Stimulated activated CD8-positive, alpha-beta memory T cell treated with anti-CD3 and anti-CD28 coated beads, Interleukin-4, amount 100 ng/mL, for 24 hours (primary cell): ENCODE data around the gene TMPRSS9.
"Not testable (repeated sequence)": the region's sequence is repeated elsewhere in the genome, so short reads cannot be mapped to it uniquely, and the experiment has no call there.

Experiments used
- DNase-seq: peaks from one replicate; pipeline ENCODE4 v3.0.0-alpha.2; 2020; ENCODE audit warnings: low read depth

TMPRSS9 gene

GRCh38 chr19:2342656-2343288, 17.3 kb upstream of the TMPRSS9 start:
- no peak for DNase-seq

- no peak for DNase-seq
These were observed 16.6 kb upstream of the TMPRSS9 start for GRCh38 chr19:2343289-2343982.

- no peak for DNase-seq
These were observed 15.6 kb upstream of the TMPRSS9 start for GRCh38 chr19:2344381-2344870.

DNA sequence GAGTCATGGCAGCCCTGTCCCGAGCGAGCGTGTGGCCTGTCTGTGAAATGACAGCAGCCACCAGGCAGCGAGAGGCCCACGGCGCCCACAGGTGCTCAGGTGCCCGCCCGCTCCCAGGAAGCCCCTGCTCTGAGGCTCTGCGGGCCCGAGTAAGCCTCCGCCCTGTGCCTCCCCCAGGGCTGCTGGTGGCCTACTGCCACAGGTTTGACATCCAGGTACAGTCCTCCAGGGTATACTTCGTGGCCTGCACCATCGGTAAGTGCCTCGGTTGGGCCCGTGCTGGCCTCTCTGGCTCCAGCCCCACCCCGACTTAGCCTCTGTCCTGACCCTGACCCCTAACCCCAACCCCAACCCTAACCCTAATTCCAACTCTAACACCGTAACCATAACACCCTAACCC, 15.0 kb upstream of the TMPRSS9 start:
- no peak for DNase-seq

- DNase-seq, result no peak
These were observed 14.0 kb upstream of the TMPRSS9 start for GRCh38 chr19:2345794-2346663.

DNA sequence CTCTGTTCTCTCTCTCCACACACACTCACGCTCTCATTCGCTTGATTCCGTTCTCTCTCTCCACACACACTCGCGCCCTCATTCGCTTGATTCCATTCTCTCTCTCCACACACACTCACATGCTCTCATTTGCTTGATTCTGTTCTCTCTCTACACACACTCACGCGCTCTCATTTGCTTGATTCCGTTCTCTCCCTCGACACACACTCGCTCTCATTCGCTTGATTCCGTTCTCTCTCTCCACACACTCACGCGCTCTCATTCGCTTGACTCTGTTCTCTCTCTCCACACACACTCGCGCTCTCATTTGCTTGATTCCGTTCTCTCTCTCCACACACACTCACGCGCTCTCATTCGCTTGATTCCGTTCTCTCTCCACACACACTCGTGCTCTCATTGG, 10.2 kb upstream of the TMPRSS9 start:
- not testable (repeated sequence) for DNase-seq

DNA sequence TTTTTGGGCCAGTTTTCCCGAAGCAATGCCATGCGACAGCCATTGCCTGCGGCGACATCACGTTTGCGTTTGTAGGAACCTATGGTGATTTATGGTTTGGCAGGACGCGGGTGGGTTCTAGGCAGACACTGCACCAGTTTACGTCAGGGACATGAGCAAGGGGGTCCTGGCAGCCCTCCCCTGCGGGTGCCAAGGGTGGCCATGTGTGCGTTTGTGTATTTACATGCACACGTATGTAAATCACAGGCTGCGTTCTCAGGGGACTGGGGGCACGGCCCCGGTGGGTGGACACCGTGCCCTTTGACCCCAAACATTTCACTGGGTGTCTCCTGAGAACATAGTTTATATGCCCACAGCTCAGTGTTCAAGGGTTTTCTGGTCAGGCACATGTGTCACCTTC, 9.4 kb upstream of the TMPRSS9 start:
- DNase-seq, result no peak

DNA sequence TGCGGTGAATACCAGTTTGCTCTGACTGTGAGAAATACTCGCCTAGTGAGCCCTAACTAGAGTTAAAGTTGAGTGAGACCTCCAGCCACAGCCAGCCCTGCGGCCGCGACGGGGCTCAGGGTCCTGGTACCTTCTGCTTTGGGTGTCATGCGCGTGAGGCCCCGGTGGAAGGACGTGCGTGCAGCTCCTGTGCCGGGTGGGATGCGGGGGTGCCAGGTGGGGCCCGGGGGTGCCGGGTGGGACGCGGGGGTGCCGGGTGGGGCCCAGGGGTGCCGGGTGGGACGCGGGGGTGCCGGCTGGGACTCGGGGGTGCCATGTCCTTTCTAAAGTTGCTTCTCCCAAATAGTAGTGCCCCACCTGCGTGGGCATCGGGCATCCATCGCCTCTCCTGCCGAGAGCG, 8.5 kb upstream of the TMPRSS9 start:
- DNase-seq, result no peak

- DNase-seq, result no peak
These were observed 7.9 kb upstream of the TMPRSS9 start for GRCh38 chr19:2352121-2352520.

DNA sequence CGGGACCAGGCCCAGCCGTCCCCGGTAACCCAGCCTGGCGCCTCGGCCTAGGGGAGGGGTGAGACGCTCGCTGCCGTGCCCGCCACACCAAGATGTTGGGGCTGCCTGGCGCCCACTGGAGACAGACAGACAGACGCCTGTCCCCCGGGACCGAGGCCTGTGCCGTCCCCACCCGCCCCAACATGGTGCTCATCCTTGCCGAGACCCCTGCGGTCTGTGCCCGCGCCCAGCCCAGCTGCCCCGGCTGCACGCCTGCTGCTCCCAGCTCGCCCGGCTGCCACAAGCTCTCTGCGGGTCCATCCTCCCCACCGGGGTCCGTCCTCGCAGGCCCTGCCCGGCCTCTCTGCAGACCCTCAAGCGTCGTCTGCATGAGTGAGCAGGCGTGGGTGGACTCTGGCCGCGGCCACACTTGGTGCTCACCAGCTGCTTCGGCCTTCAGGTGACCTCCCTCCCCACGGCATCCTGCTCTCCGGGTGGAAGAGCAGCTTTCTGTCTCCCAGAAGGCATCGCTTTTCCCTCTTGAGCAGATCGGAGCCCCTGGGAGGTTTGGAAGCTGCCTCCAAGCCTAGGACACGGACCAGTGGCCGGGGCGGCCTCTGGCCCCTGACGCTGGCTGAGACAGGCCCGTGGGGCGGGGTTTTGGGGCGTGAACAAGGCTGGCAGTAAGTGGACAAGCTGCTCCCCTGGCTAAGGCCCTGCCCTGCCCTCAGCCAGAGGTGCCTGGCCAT, 6.7 kb upstream of the TMPRSS9 start:
- no peak for DNase-seq

- no peak for DNase-seq
These were observed 6.0 kb upstream of the TMPRSS9 start for GRCh38 chr19:2353887-2354592.

DNA sequence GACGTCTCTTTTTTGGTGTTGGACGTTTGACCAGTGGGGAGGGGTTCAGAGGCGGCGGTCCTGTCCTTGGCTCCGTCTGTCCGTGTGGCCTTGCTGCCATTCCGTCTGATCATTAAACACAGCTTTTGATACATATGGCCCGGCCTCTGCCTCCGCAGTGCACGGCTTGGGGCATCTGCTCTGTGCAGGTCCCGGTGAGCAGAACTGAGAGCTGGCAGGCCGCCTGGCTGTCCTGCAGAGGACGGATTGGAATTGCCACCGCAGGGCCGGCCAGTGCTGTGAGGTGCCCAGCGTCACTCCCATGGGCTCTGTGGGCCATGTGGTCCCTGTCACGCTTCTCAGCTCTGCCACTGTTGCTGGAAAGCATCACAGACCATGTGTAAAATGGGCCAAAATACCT, 5.4 kb upstream of the TMPRSS9 start:
- DNase-seq, result no peak

GRCh38 chr19:2355168-2356035, 4.7 kb upstream of the TMPRSS9 start:
- DNase-seq, result no peak

GRCh38 chr19:2356036-2356646, 3.9 kb upstream of the TMPRSS9 start:
- DNase-seq, result no peak

- DNase-seq, result no peak
These were observed 2.5 kb upstream of the TMPRSS9 start for GRCh38 chr19:2357279-2358206.

DNA sequence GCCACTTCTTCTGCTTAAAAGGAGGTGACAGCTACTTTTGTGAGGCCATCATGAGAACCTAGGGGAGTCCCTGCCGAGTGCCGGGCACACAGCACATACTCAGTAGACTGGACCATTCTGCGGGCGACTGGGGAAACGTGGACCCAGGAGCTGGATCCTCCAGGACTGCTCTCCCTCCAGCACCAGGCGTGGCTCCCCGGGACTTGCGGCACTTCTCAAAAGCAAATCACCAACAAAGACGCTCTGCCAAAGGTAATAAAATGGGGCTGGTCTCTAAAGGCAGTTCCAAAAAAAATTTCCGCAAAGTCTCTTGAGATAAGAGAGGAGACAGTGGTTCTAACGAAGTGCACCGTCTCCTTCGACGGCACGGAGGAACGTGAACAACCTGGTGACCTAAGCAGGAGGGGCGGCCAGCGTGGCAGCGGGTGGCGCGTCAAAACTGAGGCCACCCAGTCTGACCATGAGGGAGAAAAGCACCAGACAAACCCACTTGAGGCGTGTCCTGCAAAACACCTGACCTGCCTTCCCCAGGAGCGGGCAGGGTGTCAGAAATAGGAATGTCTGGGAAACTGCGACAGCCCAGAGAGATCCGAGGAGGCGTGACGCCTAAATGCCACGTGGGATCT, 1.4 kb upstream of the TMPRSS9 start:
- no peak for DNase-seq

DNA sequence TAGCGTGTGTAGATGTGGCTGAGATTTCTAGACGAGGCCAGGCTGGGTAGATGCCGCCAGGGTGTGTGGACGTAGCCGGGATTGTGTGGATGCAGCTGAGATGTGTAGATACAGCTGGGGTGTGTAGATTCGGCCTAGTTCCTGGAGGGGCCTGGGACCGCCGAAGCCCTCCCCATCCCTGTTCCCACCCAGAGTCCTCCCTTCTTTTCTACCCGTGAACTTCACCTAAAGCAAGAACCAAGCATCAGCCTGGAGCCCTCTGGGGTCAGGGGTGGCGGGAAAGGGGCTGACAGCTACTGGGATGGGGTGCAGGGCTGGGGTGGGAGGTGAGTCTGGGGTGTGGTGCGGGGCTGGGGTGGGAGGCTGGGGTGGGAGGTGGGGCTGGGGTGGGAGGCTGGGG, 768 bp downstream of the TMPRSS9 start:
- no peak for DNase-seq

- no peak for DNase-seq
These were observed 1.4 kb downstream of the TMPRSS9 start for GRCh38 chr19:2361246-2362045.
